HFFc6 (cell line): ENCODE results near the gene RIGI. TPM values are rescaled to one million over a fixed set of nuclear protein-coding genes. Genes with fewer than 3 reads are reported as not detected.
A peak's percentile ranks its signal among the peaks of the same experiment; 100 is the strongest.
"Not testable (repeated sequence)": the region's sequence is repeated elsewhere in the genome, so short reads cannot be mapped to it uniquely, and the experiment has no call there.

Experiments
- DNase-seq: peaks from one replicate; pipeline ENCODE4 v3.0.0-alpha.2; 2018
- H3K27ac Mint-ChIP-seq: 2 replicates; pipeline ENCODE4 v1.8.0; 2020; ENCODE audit warnings: mild to moderate bottlenecking, mixed read lengths
- H3K27me3 Mint-ChIP-seq: 2 replicates; pipeline ENCODE4 v1.8.0; 2021; ENCODE audit warnings: mild to moderate bottlenecking, moderate library complexity, mixed read lengths; ENCODE audit not compliant: insufficient read depth
- H3K36me3 Mint-ChIP-seq: 2 replicates; pipeline ENCODE4 v1.8.0; 2021; ENCODE audit warnings: low read depth, mixed read lengths
- H3K4me1 Mint-ChIP-seq: 2 replicates; pipeline ENCODE4 v1.8.0; 2020; ENCODE audit warnings: low read depth, mixed read lengths
- H3K4me3 Mint-ChIP-seq: 2 replicates; pipeline ENCODE4 v1.8.0; 2020; ENCODE audit warnings: mild to moderate bottlenecking, moderate library complexity, mixed read lengths
- H3K9me3 Mint-ChIP-seq: 2 replicates; pipeline ENCODE4 v1.8.0; 2020; ENCODE audit warnings: mild to moderate bottlenecking, mixed read lengths
- total RNA-seq, 6 experiments: library from RNA; stranded (reverse); fragmentation: NEBNext Ultra II Directional; extraction: Animal tissue kit (Norgen Biotek cat#: 25700); gene quantifications; 2 replicates in 1 of 6; 3 replicates in 5 of 6; pipeline ENCODE4 v1.2.3, GENCODE V29; 2021
- TF ChIP-seq, protein P1 (sequence below): fragments of 200-600 bp; sonication (generic); IDR thresholded peaks from 2 replicates; pipeline ENCODE4 v1.5.0; 2021; ENCODE audit warnings: antibody characterized with exemption, mild to moderate bottlenecking

The RIGI gene
- total RNA-seq, 6 experiments from 2014 or later, result 4.8 to 6.0 (median 5.2) TPM

GRCh38 chr9:32550150-32550561 lies 24.2 kb upstream of the RIGI start:
- peaks cover 29% of the 10 kb centered on the region for H3K36me3 Mint-ChIP-seq
- peak overlapping the region; percentile 69 for H3K27ac Mint-ChIP-seq

GRCh38 chr9:32548213-32548612 lies 22.2 kb upstream of the RIGI start:
- peaks cover 29% of the 10 kb centered on the region for H3K4me1 Mint-ChIP-seq
- H3K36me3 Mint-ChIP-seq, result peaks cover 37% of the 10 kb centered on the region
- not testable (repeated sequence) for DNase-seq, H3K4me3 Mint-ChIP-seq, H3K27ac Mint-ChIP-seq, H3K9me3 Mint-ChIP-seq, H3K27me3 Mint-ChIP-seq

More at GRCh38 chr9:32550150-32550561, 24.2 kb upstream of the RIGI start:
- Mint-ChIP-seq H3K9me3 (no peaks in the 10 kb centered on the region), H3K4me1 (peaks cover 33% of the 10 kb centered on the region), H3K27me3 (no peaks in the 10 kb centered on the region; the same call in none of the 2 replicates), H3K4me3 (peak overlapping the region; percentile 95)
- peak; percentile 21 for DNase-seq
- TF ChIP-seq, protein P1, sequence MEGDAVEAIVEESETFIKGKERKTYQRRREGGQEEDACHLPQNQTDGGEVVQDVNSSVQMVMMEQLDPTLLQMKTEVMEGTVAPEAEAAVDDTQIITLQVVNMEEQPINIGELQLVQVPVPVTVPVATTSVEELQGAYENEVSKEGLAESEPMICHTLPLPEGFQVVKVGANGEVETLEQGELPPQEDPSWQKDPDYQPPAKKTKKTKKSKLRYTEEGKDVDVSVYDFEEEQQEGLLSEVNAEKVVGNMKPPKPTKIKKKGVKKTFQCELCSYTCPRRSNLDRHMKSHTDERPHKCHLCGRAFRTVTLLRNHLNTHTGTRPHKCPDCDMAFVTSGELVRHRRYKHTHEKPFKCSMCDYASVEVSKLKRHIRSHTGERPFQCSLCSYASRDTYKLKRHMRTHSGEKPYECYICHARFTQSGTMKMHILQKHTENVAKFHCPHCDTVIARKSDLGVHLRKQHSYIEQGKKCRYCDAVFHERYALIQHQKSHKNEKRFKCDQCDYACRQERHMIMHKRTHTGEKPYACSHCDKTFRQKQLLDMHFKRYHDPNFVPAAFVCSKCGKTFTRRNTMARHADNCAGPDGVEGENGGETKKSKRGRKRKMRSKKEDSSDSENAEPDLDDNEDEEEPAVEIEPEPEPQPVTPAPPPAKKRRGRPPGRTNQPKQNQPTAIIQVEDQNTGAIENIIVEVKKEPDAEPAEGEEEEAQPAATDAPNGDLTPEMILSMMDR, result no peak; the same call in 1 of the 2 replicates

- Mint-ChIP-seq H3K27me3 (no peaks in the 10 kb centered on the region; the same call in 1 of the 2 replicates), H3K36me3 (peaks cover 50% of the 10 kb centered on the region), H3K27ac (no peak overlapping the region), H3K4me1 (peaks cover 27% of the 10 kb centered on the region), H3K9me3 (no peaks in the 10 kb centered on the region), H3K4me3 (no peak overlapping the region)
- TF ChIP-seq, protein P1, result no peak
- no peak for DNase-seq
These were observed 19.9 kb upstream of the RIGI start for GRCh38 chr9:32545884-32546283.

- Mint-ChIP-seq H3K4me3 (no peak overlapping the region), H3K27ac (no peak overlapping the region), H3K4me1 (peaks cover 15% of the 10 kb centered on the region; the same call in 1 of the 2 replicates), H3K27me3 (no peaks in the 10 kb centered on the region; the same call in 1 of the 2 replicates), H3K9me3 (no peaks in the 10 kb centered on the region), H3K36me3 (peaks cover 29% of the 10 kb centered on the region)
- DNase-seq, result no peak
- TF ChIP-seq, protein P1, result no peak
These were observed 17.1 kb upstream of the RIGI start for GRCh38 chr9:32543047-32543446.

DNA sequence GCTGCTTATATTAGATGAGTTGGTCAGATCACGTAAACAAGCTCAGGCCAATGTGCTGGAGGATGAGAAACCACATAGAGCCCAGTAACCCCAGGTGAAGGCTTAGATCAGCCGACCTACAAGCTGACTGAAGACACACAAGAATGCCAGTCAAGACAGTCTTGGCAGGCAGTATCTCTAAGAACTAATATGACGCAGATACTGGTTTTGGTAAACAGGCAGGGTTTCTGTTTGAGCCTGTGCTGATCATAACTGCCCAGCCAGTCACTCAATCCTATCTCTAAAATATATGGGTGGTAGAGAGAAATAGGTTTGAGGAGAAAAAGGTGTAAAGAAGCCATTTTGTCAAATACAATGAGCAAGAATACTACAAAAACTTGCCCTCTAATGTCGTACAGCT lies 7.8 kb upstream of the RIGI start:
- H3K4me3 Mint-ChIP-seq, result no peak overlapping the region
- no peaks in the 10 kb centered on the region for H3K9me3 Mint-ChIP-seq
- no peaks in the 10 kb centered on the region for H3K36me3 Mint-ChIP-seq
- H3K27ac Mint-ChIP-seq, result no peak overlapping the region
- H3K27me3 Mint-ChIP-seq, result no peaks in the 10 kb centered on the region; the same call in 1 of the 2 replicates
- no peak for DNase-seq
- TF ChIP-seq, protein P1, result no peak
- peaks cover 24% of the 10 kb centered on the region for H3K4me1 Mint-ChIP-seq

DNA sequence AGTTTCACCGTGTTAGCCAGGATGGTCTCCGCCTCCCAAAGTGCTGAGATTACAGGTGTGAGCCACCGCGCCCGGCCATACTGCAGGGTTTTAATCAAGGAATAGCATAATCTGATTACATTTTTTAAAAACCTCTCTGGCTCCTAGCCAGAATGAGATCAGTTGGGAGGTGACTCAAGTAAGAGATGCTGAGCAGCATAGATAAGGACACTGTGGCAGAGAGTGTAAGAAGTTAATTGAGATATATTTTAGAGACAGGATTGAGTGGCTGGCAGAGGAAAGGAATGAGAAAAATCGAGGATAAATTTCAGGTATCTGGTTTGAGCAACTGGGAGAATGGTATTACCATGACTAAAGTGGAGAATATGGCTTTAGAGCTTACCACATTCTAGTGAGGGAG lies 7.3 kb upstream of the RIGI start:
- H3K9me3 Mint-ChIP-seq, result no peaks in the 10 kb centered on the region
- H3K4me1 Mint-ChIP-seq, result peaks cover 24% of the 10 kb centered on the region
- DNase-seq, result no peak
- TF ChIP-seq, protein P1, result no peak
- no peaks in the 10 kb centered on the region; the same call in 1 of the 2 replicates for H3K27me3 Mint-ChIP-seq
- H3K36me3 Mint-ChIP-seq, result no peaks in the 10 kb centered on the region
- no peak overlapping the region for H3K4me3 Mint-ChIP-seq
- H3K27ac Mint-ChIP-seq, result no peak overlapping the region
